Neuron (in vitro differentiated cells): ENCODE measurements around the gene MCTP1.
A peak's percentile ranks its signal among the peaks of the same experiment; 100 is the strongest.

ENCODE experiments used
- H2AFZ ChIP-seq: one replicate; pipeline ENCODE4 v1.6.1; 2013; ENCODE audit warnings: low read depth, mild to moderate bottlenecking, inconsistent platforms, low read length, moderate library complexity
- H3K27me3 ChIP-seq: one replicate; pipeline ENCODE4 v1.6.1; 2013; ENCODE audit warnings: low read length; ENCODE audit not compliant: insufficient read depth
- H3K36me3 ChIP-seq: one replicate; pipeline ENCODE4 v1.6.1; 2013; ENCODE audit warnings: low read length; ENCODE audit not compliant: insufficient read depth
- H3K4me1 ChIP-seq: one replicate; pipeline ENCODE4 v1.6.1; 2013; ENCODE audit warnings: low read length; ENCODE audit not compliant: insufficient read depth
- H3K4me3 ChIP-seq: 2 replicates; pipeline ENCODE4 v1.5.1; 2013; ENCODE audit warnings: mild to moderate bottlenecking, low read length, moderate library complexity
- H3K9me3 ChIP-seq: one replicate; pipeline ENCODE4 v1.6.1; 2013; ENCODE audit warnings: low read length

MCTP1 gene

GRCh38 chr5:95284572-95285408 lies at the start of gene MCTP1:
Gene MCTP1, minus strand, starts transcription at chr5:95285094.
- Histone ChIP-seq H3K36me3 (no peaks in the 10 kb centered on the region), H3K4me3 (peak within 1 kb of the TSS; percentile 75), H3K9me3 (no peaks in the 10 kb centered on the region), H3K27me3 (peaks cover 58% of the 10 kb centered on the region), H2AFZ (peak within 1 kb of the TSS; percentile 100), H3K4me1 (peaks cover 11% of the 10 kb centered on the region)

DNA sequence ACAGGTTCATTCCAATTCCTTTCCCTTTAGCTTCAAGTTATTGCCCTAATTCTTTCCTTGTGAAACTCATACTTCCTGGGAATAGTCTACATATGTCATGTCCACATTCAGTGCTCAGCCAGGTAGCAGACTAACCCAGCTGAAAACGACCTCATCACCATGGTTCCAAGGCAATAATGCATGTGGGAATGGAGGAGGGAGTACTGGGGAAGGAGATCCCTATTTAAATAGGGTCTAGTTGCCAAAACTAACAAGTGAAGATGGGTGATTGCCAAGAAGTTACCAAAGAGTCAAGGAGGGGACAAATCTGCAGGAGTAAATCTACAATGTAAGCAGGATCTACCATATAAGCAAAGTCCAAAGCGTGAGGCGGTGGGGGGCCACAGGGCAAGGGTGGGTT lies 47.3 kb upstream of the MCTP1 start:
- Histone ChIP-seq H3K27me3 (no peaks in the 10 kb centered on the region), H3K4me3 (no peak overlapping the region), H2AFZ (no peak overlapping the region), H3K36me3 (no peaks in the 10 kb centered on the region), H3K9me3 (no peaks in the 10 kb centered on the region), H3K4me1 (no peaks in the 10 kb centered on the region)

DNA sequence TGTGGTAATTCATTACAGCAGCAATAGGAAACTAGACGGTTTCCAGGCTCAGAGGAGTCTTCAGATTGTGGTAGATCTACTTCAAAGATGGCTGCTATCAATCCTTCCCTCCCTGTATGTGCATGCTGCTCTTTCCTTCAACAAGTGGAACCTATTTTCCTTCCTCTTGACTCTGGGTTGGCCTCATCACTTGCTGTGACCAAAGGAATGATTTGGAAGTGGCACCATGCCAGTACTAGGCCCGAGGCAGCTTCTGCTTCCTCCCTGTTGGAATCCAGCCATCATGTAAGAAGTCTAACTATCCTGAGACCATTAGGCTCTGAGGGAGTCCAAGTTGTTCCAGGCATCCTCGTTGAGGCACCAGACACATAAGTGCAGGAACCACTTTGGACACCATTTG lies 46.5 kb upstream of the MCTP1 start:
- no peaks in the 10 kb centered on the region for H3K27me3 ChIP-seq
- H3K4me1 ChIP-seq = no peaks in the 10 kb centered on the region
- H2AFZ ChIP-seq = no peak overlapping the region
- H3K4me3 ChIP-seq = no peak overlapping the region
- no peaks in the 10 kb centered on the region for H3K9me3 ChIP-seq
- H3K36me3 ChIP-seq = no peaks in the 10 kb centered on the region

DNA sequence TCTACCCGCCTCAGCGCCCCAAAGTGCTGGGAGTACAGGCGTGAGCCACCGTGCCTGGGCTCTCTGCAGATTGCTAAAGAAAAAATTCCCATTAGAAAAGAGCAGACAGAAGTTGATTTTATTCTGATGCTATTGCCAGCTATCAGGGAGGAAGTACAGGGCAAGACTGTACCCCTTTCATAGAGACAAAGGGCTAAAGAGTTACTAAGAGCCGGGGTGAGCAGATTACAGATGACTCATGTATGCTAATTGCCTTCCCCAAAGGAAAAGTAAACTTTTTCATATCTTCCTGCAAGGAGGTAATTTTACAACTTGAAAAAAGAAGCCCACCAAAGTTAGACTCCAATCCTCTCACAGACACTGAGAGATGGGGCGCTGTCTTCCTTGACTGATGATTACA lies 42.3 kb upstream of the MCTP1 start:
- Histone ChIP-seq H2AFZ (no peak overlapping the region), H3K4me1 (no peaks in the 10 kb centered on the region), H3K4me3 (no peak overlapping the region), H3K9me3 (no peaks in the 10 kb centered on the region), H3K27me3 (peaks cover 2% of the 10 kb centered on the region), H3K36me3 (no peaks in the 10 kb centered on the region)

DNA sequence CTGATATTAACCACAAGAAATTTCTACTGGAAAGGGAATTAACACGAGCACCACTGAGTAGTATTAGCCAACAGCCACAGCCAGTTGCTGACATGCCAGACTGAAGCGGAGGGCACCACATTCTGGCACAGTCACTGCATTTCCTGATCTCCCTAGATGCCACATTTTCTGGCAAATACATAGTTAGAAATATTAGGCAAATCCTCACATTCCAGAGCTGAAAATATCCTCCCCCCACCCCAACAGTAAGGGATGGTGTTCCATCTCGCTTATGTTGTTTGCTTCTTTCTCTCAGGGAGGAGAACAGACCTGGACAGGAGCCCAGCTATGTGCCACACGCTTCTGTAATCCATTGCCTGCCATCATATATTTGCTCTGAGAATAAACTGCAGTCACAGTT lies 32.8 kb upstream of the MCTP1 start:
- Histone ChIP-seq H3K36me3 (no peaks in the 10 kb centered on the region), H3K27me3 (no peaks in the 10 kb centered on the region), H3K9me3 (no peaks in the 10 kb centered on the region), H3K4me3 (no peak overlapping the region), H3K4me1 (no peaks in the 10 kb centered on the region), H2AFZ (no peak overlapping the region)

GRCh38 chr5:95317085-95317484 lies 32.2 kb upstream of the MCTP1 start:
- no peak overlapping the region for H3K4me3 ChIP-seq
- H3K36me3 ChIP-seq = no peaks in the 10 kb centered on the region
- H3K9me3 ChIP-seq = no peaks in the 10 kb centered on the region

DNA sequence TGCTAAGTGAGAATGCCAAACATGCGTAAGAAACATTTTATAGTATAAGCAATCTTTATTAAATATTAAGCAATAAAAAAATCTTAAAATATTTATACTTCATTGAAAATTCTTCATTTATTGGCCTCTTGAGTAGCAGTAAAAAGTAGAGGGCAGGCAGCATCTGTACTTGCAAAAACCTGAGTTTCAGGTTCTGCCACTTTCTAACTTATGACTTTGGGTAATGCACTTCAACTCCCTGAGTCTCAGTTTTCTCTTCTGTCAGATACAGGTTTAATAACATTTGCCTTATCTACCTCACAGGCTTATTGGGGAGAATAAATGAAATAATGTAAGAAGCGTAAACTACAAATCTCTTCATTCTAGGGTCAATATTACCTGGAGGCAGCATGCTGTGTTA lies 19.8 kb upstream of the MCTP1 start:
- Histone ChIP-seq H3K4me1 (no peaks in the 10 kb centered on the region), H3K9me3 (no peaks in the 10 kb centered on the region), H3K27me3 (peaks cover 3% of the 10 kb centered on the region), H3K4me3 (no peak overlapping the region), H2AFZ (no peak overlapping the region), H3K36me3 (no peaks in the 10 kb centered on the region)

More at GRCh38 chr5:95317085-95317484, 32.2 kb upstream of the MCTP1 start:
- Histone ChIP-seq H2AFZ (no peak overlapping the region), H3K27me3 (no peaks in the 10 kb centered on the region), H3K4me1 (no peaks in the 10 kb centered on the region)

DNA sequence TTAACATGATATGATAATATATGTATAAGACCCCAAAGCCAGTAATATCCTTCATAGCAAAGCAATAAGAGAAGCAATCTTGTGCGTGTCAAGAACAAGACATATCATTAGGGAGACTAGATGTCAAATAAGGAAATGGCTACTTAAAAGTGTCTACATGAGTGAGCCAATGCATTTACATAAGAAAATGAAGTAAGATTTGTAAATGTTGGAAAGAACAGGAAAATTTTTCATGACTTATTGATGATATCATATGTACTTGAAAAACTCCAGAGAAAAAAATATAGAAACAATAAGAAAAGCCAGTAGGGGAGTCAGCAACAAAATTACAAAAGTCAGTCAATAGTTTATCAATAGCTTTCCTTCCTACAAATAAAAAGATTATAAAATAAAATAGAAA lies 13.8 kb upstream of the MCTP1 start:
- no peak overlapping the region for H3K4me3 ChIP-seq
- H3K27me3 ChIP-seq = no peaks in the 10 kb centered on the region
- H3K9me3 ChIP-seq = no peaks in the 10 kb centered on the region
- no peak overlapping the region for H2AFZ ChIP-seq
- H3K4me1 ChIP-seq = no peaks in the 10 kb centered on the region
- no peaks in the 10 kb centered on the region for H3K36me3 ChIP-seq

- Histone ChIP-seq H3K4me3 (no peak overlapping the region), H3K36me3 (no peaks in the 10 kb centered on the region), H3K4me1 (no peaks in the 10 kb centered on the region), H3K27me3 (no peaks in the 10 kb centered on the region), H2AFZ (no peak overlapping the region), H3K9me3 (no peaks in the 10 kb centered on the region)
These were observed 11.4 kb upstream of the MCTP1 start for GRCh38 chr5:95296291-95296690.

GRCh38 chr5:95285409-95285755 lies 488 bp upstream of the MCTP1 start:
- H3K36me3 ChIP-seq = no peaks in the 10 kb centered on the region
- peaks cover 59% of the 10 kb centered on the region for H3K27me3 ChIP-seq
- H3K4me1 ChIP-seq = peaks cover 11% of the 10 kb centered on the region
- H3K4me3 ChIP-seq = peak overlapping the region; percentile 75
- no peaks in the 10 kb centered on the region for H3K9me3 ChIP-seq
- H2AFZ ChIP-seq = peak overlapping the region; percentile 100

GRCh38 chr5:95283761-95284571 lies 928 bp downstream of the MCTP1 start:
- Histone ChIP-seq H3K9me3 (no peaks in the 10 kb centered on the region), H3K36me3 (no peaks in the 10 kb centered on the region), H3K4me1 (peaks cover 11% of the 10 kb centered on the region), H2AFZ (peak overlapping the region; percentile 100), H3K4me3 (peak overlapping the region; percentile 75), H3K27me3 (peaks cover 58% of the 10 kb centered on the region)

- Histone ChIP-seq H3K4me3 (peak overlapping the region; percentile 31), H2AFZ (no peak overlapping the region), H3K4me1 (peaks cover 11% of the 10 kb centered on the region), H3K27me3 (peaks cover 58% of the 10 kb centered on the region), H3K36me3 (no peaks in the 10 kb centered on the region), H3K9me3 (no peaks in the 10 kb centered on the region)
These were observed 1.8 kb downstream of the MCTP1 start for GRCh38 chr5:95283022-95283615.

- H3K27me3 ChIP-seq = peaks cover 45% of the 10 kb centered on the region
- H3K36me3 ChIP-seq = no peaks in the 10 kb centered on the region
- H3K4me1 ChIP-seq = peaks cover 11% of the 10 kb centered on the region
- no peak overlapping the region for H2AFZ ChIP-seq
- no peak overlapping the region for H3K4me3 ChIP-seq
- H3K9me3 ChIP-seq = no peaks in the 10 kb centered on the region
These were observed 3.7 kb downstream of the MCTP1 start for GRCh38 chr5:95281226-95281625.
